ENCODE data around the gene ADAMTS3.

GRCh38 chr4:72484981-72485380, 84.0 kb downstream of the ADAMTS3 start:
- TF ChIP-seq POLR2A (IDR thresholded peaks at IDR 0.05; ENCODE audit: low read length) (no peak), GATA1 (IDR thresholded peaks at IDR 0.05; ENCODE audit: low read depth, low read length) (no peak)

All from erythroblast (primary cell).